ENCODE measurements around the gene MTG1.

- TF ChIP-seq CTCF (conservative IDR thresholded peaks at IDR 0.05) (no peak), ZFX (IDR thresholded peaks at IDR 0.05) (no peak)
These were observed 6.9 kb downstream of the MTG1 start for GRCh38 chr10:133400624-133401424.
